ENCODE data around the gene PPP3CB.

The PPP3CB gene

GRCh38 chr10:73495884-73496674 is at the start of gene PPP3CB:
Gene PPP3CB, minus strand, starts transcription at chr10:73496024. Its CDS starts 135 bp downstream, at chr10:73495889.
- peak; percentile 92 for DNase-seq

- no peak for DNase-seq
Measured at GRCh38 chr10:73545357-73545756, 49.5 kb upstream of the PPP3CB start.

- no peak for DNase-seq
Measured at GRCh38 chr10:73537709-73538108, 41.9 kb upstream of the PPP3CB start.

GRCh38 chr10:73537288-73537687 is 41.5 kb upstream of the PPP3CB start:
- no peak for DNase-seq

- DNase-seq = no peak
Measured at GRCh38 chr10:73534857-73535256, 39.0 kb upstream of the PPP3CB start.

GRCh38 chr10:73529089-73529832 is 33.4 kb upstream of the PPP3CB start:
- DNase-seq = peak; percentile 41

GRCh38 chr10:73522263-73522662 is 26.4 kb upstream of the PPP3CB start:
- DNase-seq = no peak

GRCh38 chr10:73519336-73519735 is 23.5 kb upstream of the PPP3CB start:
- no peak for DNase-seq

- DNase-seq = no peak
Measured at GRCh38 chr10:73517166-73517888, 21.5 kb upstream of the PPP3CB start.

GRCh38 chr10:73512207-73512743 is 16.5 kb upstream of the PPP3CB start:
- no peak for DNase-seq

- DNase-seq = no peak
Measured at GRCh38 chr10:73509695-73510094, 13.9 kb upstream of the PPP3CB start.

- no peak for DNase-seq
Measured at GRCh38 chr10:73506491-73506890, 10.7 kb upstream of the PPP3CB start.

- no peak for DNase-seq
Measured at GRCh38 chr10:73506074-73506473, 10.2 kb upstream of the PPP3CB start.

- no peak for DNase-seq
Measured at GRCh38 chr10:73503037-73503436, 7.2 kb upstream of the PPP3CB start.

GRCh38 chr10:73501651-73502050 is 5.8 kb upstream of the PPP3CB start:
- DNase-seq = no peak

GRCh38 chr10:73497623-73498022 is 1.8 kb upstream of the PPP3CB start:
- no peak for DNase-seq

GRCh38 chr10:73495226-73495883 is 469 bp downstream of the PPP3CB start:
- peak; percentile 90 for DNase-seq

GRCh38 chr10:73494877-73495225 is 973 bp downstream of the PPP3CB start:
- DNase-seq = no peak

- no peak for DNase-seq
Measured at GRCh38 chr10:73494213-73494612, 1.6 kb downstream of the PPP3CB start.

GRCh38 chr10:73493781-73494180 is 2.0 kb downstream of the PPP3CB start:
- DNase-seq = no peak

GRCh38 chr10:73486601-73487000 is 9.2 kb downstream of the PPP3CB start:
- no peak for DNase-seq

GRCh38 chr10:73485320-73485719 is 10.5 kb downstream of the PPP3CB start:
- DNase-seq = no peak

GRCh38 chr10:73480158-73480557 is 15.7 kb downstream of the PPP3CB start:
- DNase-seq = no peak
